ENCODE data around the gene TBRG4.

The TBRG4 gene

DNA sequence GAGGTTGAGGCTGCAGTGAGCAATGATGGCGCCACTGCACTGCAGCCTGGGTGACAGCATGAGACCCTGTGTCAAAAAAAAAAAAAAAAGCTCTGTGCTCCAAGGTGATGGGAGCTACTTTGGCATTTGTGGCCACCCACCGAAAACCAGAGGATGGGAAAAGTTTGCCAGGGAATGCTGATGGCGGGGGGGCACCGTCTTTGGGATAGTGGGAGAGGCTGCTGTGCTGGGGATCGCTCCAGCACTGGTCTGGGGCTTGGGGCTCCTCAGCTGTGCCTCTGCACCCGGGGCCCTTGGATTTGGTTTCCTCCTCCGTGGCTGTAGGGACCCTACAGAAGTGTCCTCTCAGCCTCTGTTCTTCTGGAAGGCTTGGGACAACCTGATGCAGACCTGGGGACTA is 34.4 kb upstream of the TBRG4 start:
- DNase-seq (ENCODE audit: low read depth in 2 of 2) = no peak
- TF ChIP-seq, protein P1, sequence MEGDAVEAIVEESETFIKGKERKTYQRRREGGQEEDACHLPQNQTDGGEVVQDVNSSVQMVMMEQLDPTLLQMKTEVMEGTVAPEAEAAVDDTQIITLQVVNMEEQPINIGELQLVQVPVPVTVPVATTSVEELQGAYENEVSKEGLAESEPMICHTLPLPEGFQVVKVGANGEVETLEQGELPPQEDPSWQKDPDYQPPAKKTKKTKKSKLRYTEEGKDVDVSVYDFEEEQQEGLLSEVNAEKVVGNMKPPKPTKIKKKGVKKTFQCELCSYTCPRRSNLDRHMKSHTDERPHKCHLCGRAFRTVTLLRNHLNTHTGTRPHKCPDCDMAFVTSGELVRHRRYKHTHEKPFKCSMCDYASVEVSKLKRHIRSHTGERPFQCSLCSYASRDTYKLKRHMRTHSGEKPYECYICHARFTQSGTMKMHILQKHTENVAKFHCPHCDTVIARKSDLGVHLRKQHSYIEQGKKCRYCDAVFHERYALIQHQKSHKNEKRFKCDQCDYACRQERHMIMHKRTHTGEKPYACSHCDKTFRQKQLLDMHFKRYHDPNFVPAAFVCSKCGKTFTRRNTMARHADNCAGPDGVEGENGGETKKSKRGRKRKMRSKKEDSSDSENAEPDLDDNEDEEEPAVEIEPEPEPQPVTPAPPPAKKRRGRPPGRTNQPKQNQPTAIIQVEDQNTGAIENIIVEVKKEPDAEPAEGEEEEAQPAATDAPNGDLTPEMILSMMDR (IDR thresholded peaks at IDR 0.05; ENCODE audit: low read depth, low read length) = no peak
- no peak overlapping the region for H3K4me3 ChIP-seq (replicated peaks in 1 of 2; ENCODE audit: low read depth in 2 of 2, low read length in 2 of 2)

DNA sequence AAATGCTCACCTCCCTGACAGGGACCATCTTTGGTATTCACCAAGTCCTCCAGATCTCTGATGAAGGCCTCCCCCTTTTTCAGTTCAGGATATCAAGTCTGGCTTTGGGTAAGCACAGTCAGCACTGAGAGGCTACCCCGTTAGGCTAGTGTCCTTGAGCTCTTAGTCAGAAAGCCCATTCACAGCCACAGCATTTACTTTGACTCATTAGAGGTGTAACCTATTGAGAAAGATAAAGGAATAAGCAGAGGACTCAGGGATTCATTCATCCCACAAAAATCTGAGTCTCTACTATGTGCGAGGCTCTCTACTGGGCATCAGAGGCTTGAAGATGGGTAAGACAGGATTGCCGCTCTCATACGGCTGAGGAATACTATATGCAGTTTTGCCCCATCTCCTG is 32.1 kb upstream of the TBRG4 start:
- peak in 1 of 2 donors; percentile 50 for DNase-seq (ENCODE audit: low read depth in 2 of 2)
- TF ChIP-seq, protein P1 (IDR thresholded peaks at IDR 0.05; ENCODE audit: low read depth, low read length) = no peak
- no peak overlapping the region for H3K4me3 ChIP-seq (replicated peaks in 1 of 2; ENCODE audit: low read depth in 2 of 2, low read length in 2 of 2)

DNA sequence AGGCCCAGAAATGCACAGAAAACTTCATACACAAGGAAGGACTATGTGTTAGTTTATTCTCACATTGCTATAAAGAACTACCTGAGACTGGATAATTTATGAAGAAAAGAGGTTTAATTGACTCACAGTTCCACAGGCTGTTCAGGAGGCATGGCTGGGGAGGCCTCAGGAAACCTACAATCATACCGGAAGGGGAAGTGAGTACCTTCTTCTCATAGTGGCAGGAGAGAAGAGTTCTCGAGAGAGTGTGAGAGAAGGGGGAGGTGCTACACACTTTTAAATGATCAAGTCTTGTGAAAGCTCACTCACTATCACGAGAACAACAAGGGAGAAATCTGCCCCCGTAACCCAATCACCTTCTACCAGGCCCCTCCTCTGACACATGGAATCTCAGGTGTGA is 29.3 kb upstream of the TBRG4 start:
- no peak for DNase-seq (ENCODE audit: low read depth in 2 of 2)
- TF ChIP-seq, protein P1 (IDR thresholded peaks at IDR 0.05; ENCODE audit: low read depth, low read length) = no peak
- H3K4me3 ChIP-seq (replicated peaks in 1 of 2; ENCODE audit: low read depth in 2 of 2, low read length in 2 of 2) = no peak overlapping the region

DNA sequence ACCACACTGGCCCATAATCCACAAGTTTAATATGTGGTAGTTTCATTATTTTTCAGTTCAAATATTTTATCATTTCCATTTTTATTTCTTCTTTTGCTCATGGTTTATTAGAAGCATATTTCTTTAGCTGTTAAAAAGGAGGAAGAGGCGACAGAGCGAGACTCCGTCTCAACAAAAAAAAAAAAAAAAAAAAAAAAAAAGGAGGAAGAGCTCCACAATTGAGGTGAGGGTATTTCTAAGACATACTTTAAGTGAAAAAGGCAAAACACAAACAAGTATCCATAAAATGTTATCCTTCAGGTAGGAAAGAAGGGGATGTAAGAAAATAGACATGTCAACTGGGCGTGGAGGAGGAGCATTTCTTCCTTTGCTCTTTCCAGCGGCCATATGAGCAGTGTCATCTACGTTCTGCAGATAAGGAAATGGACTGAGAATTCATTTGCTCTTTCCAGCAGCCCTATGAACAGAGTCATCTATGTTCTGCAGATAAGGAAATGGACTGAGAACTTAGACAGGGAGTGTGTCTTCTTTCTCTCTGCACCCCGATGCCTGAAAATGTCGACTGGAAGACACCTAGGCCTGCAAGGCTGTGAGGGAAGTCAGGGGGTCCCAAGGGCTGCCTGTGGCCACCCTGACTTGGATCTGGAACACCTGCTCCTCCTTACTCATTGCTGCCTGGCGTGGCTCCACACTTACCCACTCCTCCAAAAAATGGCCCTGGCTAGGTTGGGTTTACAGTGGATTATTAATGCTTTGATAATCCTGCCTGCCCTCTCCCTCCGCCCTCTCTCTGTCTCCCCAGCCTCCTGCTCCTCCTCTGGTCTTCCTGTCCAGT is 27.2 kb upstream of the TBRG4 start:
- H3K4me3 ChIP-seq (replicated peaks in 1 of 2; ENCODE audit: low read depth in 2 of 2, low read length in 2 of 2) = no peak overlapping the region
- TF ChIP-seq, protein P1 (IDR thresholded peaks at IDR 0.05; ENCODE audit: low read depth, low read length) = no peak
- no peak for DNase-seq (ENCODE audit: low read depth in 2 of 2)

DNA sequence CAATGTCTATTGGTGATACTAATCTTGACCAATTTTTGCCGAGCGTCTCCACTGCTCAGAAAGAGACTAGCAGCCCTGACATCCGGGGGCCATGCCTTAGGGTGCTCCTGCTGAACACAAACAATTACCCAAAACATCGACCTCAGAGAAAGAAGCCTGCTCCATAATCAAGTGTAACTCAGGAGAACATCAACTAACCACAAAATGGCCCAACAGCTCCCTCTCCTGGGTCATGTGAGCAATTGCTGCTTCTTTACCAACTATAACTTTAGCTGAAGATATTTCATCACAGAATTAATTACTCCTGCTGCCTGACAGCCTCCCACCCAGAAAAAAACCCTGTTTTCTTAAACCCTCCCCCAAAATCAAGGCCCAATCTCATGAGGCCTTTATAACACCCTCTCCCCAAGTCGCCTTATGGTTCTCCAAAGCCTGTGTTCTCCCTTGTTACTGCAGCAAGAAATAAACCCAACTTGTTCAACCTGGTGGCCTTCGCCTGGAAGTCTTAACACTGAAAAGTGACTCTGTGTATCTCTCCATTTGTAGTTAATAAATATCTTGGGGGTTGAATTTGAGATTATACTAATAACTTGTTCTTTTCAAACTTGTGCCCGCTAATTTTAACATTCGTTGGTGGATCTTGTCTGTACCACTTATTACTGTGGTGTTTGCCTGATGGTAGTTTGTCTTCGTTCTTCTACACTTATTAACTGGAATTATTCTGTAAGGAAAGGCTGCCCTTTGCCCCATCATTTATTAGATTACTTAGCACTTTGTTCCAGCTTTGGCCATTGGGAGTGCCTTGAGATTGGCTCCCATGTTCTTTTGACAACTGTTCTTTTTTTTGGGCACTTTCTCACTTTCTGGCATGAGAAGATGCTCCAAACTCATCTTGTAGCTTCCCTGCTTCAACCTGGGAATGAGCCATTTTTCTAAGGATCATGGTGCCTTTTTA is 24.9 kb upstream of the TBRG4 start:
- TF ChIP-seq, protein P1 (IDR thresholded peaks at IDR 0.05; ENCODE audit: low read depth, low read length) = peak; percentile 89
- H3K4me3 ChIP-seq (replicated peaks in 1 of 2; ENCODE audit: low read depth in 2 of 2, low read length in 2 of 2) = no peak overlapping the region
- DNase-seq (ENCODE audit: low read depth in 2 of 2) = peak; percentile 83 to 84

DNA sequence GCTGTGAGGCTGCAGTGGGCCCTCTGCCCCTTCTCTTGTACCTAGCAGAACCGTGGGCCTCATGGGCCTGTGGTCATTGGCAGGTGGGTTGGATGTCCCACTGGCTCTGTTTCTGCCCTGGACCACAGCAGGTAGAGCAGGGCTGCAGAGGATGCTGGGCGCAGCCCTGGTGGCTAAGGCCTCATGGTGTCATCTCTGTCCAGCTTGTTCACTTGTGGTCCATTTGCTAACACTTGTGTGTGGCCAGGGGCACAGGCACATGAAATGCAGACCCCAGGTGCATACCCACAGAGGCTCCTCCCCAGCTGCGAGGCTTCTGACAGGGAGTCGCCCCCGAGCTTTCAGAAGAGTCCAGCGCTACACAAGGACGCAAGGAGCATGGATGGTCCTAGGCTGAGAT is 22.4 kb upstream of the TBRG4 start:
- TF ChIP-seq, protein P1 (IDR thresholded peaks at IDR 0.05; ENCODE audit: low read depth, low read length) = no peak
- no peak overlapping the region for H3K4me3 ChIP-seq (replicated peaks in 1 of 2; ENCODE audit: low read depth in 2 of 2, low read length in 2 of 2)
- DNase-seq (ENCODE audit: low read depth in 2 of 2) = no peak
